DND-41 (cell line): Measurements from ENCODE around the gene ZCCHC10.

Source experiments
- ATAC-seq: fragments of 200-7000 bp; cut with Tn5 transposase; 3 replicates; pipeline ENCODE4 v1.9.1; 2021; ENCODE audit warnings: low read depth; ENCODE audit not compliant: insufficient read depth
- DNase-seq: peaks from one replicate; pipeline ENCODE4 v3.0.0-alpha.2; 2020
- H2AFZ ChIP-seq: 2 replicates; pipeline ENCODE4 v1.6.0; 2012; ENCODE audit warnings: low read depth, low read length
- H3K27ac ChIP-seq: 2 replicates; pipeline ENCODE4 v1.5.1; 2012; ENCODE audit warnings: low read length, inconsistent platforms
- H3K27me3 ChIP-seq: fragments of 200-600 bp; sonication (generic); 2 replicates; pipeline ENCODE4 v1.6.0; 2012; ENCODE audit warnings: low read length, mild to moderate bottlenecking, inconsistent platforms; ENCODE audit not compliant: insufficient read depth, poor library complexity
- H3K36me3 ChIP-seq: 2 replicates; pipeline ENCODE4 v1.5.1; 2012; ENCODE audit warnings: low read length, inconsistent platforms; ENCODE audit not compliant: insufficient read depth
- H3K4me1 ChIP-seq: 2 replicates; pipeline ENCODE4 v1.5.1; 2012; ENCODE audit warnings: mild to moderate bottlenecking, low read length; ENCODE audit not compliant: insufficient read depth
- H3K4me2 ChIP-seq: 2 replicates; pipeline ENCODE4 v1.6.0; 2012; ENCODE audit warnings: mild to moderate bottlenecking, moderate library complexity, low read length, inconsistent platforms; ENCODE audit not compliant: insufficient read depth
- H3K4me3 ChIP-seq, 2 experiments: fragments of 200-600 bp in 1 of 2; shearing (Covaris generic) in 1 of 2; 2 replicates each; pipeline ENCODE4 v1.5.1; 2012 to 2016; ENCODE audit warnings: inconsistent platforms in 2 of 2, low read length in 2 of 2, mild to moderate bottlenecking in 2 of 2, low read depth in 1 of 2, moderate library complexity in 1 of 2
- H3K79me2 ChIP-seq: 2 replicates; pipeline ENCODE4 v1.6.0; 2012; ENCODE audit warnings: low read length, inconsistent platforms; ENCODE audit not compliant: insufficient read depth
- H3K9ac ChIP-seq: 2 replicates; pipeline ENCODE4 v1.6.0; 2012; ENCODE audit warnings: low read depth, mild to moderate bottlenecking, inconsistent platforms, low read length, moderate library complexity
- H3K9me3 ChIP-seq: 2 replicates; pipeline ENCODE4 v1.5.1; 2012; ENCODE audit warnings: low read length, moderate library complexity, mild to moderate bottlenecking, inconsistent platforms; ENCODE audit not compliant: insufficient read depth, severe bottlenecking
- H4K20me1 ChIP-seq: 2 replicates; pipeline ENCODE4 v1.6.0; 2012; ENCODE audit warnings: low read length; ENCODE audit not compliant: insufficient read depth
- EZH2 ChIP-seq: IDR thresholded peaks from 3 replicates; pipeline ENCODE4 v1.6.1; 2012; ENCODE audit warnings: borderline replicate concordance, low read depth, mild to moderate bottlenecking, moderate library complexity, low read length, inconsistent platforms; ENCODE audit not compliant: severe bottlenecking
- TF ChIP-seq, protein P1 (sequence below): IDR thresholded peaks from 2 replicates; pipeline ENCODE4 v1.5.1; 2012; ENCODE audit warnings: borderline replicate concordance, low read length, moderate library complexity, mild to moderate bottlenecking; ENCODE audit not compliant: poor library complexity, severe bottlenecking; ENCODE audit errors: extremely low read depth

Gene ZCCHC10

GRCh38 chr5:133059621-133060020 is 33.3 kb upstream of the ZCCHC10 start:
- Histone ChIP-seq H3K79me2 (peaks cover 99% of the 10 kb centered on the region), H2AFZ (no peak overlapping the region), H3K27ac (no peak overlapping the region), H3K9me3 (no peaks in the 10 kb centered on the region), H3K27me3 (no peaks in the 10 kb centered on the region), H3K4me2 (no peak overlapping the region), H3K36me3 (peaks cover 2% of the 10 kb centered on the region), H3K4me3 (no peak overlapping the region), H4K20me1 (peaks cover 76% of the 10 kb centered on the region), H3K9ac (no peak overlapping the region), H3K4me1 (peaks cover 21% of the 10 kb centered on the region)
- no peak for ATAC-seq
- DNase-seq, result no peak
- TF ChIP-seq, protein P1, sequence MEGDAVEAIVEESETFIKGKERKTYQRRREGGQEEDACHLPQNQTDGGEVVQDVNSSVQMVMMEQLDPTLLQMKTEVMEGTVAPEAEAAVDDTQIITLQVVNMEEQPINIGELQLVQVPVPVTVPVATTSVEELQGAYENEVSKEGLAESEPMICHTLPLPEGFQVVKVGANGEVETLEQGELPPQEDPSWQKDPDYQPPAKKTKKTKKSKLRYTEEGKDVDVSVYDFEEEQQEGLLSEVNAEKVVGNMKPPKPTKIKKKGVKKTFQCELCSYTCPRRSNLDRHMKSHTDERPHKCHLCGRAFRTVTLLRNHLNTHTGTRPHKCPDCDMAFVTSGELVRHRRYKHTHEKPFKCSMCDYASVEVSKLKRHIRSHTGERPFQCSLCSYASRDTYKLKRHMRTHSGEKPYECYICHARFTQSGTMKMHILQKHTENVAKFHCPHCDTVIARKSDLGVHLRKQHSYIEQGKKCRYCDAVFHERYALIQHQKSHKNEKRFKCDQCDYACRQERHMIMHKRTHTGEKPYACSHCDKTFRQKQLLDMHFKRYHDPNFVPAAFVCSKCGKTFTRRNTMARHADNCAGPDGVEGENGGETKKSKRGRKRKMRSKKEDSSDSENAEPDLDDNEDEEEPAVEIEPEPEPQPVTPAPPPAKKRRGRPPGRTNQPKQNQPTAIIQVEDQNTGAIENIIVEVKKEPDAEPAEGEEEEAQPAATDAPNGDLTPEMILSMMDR, result no peak
- TF ChIP-seq EZH2, result no peak

DNA sequence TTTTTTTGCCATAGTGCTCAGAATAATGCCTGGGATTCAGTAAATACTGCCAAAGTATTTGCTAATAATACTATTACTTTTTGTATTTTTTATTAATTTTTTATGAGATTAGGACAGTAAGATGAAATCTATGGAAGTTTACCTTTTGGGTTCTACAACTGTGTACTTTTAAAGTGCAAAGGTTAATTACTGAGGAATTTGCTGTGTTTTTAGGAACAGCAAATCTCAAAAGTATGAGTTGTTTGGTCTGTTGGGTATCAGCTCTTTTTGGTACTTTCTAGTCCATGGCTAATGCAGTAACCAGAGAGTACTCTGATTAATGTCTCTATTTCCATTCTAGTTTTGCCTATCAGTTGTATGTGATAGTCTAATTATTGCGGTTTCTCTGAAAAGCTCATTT is 30.5 kb upstream of the ZCCHC10 start:
- no peak for DNase-seq
- H3K9me3 ChIP-seq, result no peaks in the 10 kb centered on the region
- TF ChIP-seq, protein P1, result no peak
- no peak for TF ChIP-seq EZH2
- no peak overlapping the region for H2AFZ ChIP-seq
- no peaks in the 10 kb centered on the region for H3K27me3 ChIP-seq
- H3K4me1 ChIP-seq, result peaks cover 41% of the 10 kb centered on the region
- no peak overlapping the region for H3K9ac ChIP-seq
- H3K4me2 ChIP-seq, result no peak overlapping the region
- peaks cover 74% of the 10 kb centered on the region for H4K20me1 ChIP-seq
- peaks cover 99% of the 10 kb centered on the region for H3K79me2 ChIP-seq
- no peak overlapping the region for H3K27ac ChIP-seq
- no peak for ATAC-seq
- H3K4me3 ChIP-seq, result no peak overlapping the region
- peaks cover 11% of the 10 kb centered on the region; the same call in 1 of the 2 replicates for H3K36me3 ChIP-seq

DNA sequence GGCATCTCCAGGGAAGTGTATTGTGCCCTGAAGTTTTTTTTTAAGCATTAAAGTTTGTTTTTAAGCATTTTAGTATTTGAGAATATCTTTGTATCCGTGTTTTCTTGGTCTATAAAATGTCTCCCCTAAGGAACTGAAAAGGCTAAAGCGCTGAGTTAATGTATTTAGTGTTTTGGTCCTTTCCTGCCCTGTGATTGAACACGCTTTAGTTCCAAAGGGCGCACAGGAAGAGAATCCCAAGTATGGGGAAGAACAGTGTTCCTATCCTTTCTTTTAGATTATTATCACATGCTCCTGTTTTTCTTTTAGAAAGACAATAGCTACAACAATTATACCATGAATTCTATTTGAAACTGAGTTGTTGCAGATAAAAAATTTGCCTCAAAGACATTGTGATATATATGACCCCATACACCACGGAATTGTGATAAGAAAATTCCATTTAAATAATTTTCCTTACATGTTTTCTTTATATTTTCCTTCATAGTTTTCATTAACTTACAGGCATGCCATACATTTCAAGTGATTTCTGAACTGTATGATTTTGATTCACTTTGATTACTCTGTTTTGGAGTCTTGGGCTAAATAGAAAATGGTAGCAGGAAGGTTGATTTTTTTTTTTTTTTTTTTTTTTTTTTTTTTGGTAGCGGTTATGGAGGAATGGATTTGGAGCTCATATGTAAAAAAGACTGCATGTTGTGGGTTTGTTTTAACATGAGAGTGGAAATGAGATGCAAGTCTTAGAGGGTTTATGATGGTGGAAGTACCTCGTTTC is 28.5 kb upstream of the ZCCHC10 start:
- Histone ChIP-seq H3K79me2 (peaks cover 93% of the 10 kb centered on the region), H3K27me3 (no peaks in the 10 kb centered on the region), H2AFZ (no peak overlapping the region), H3K9ac (no peak overlapping the region), H3K4me1 (peaks cover 51% of the 10 kb centered on the region), H3K27ac (no peak overlapping the region), H3K4me2 (peak overlapping the region; percentile 86), H3K36me3 (peaks cover 11% of the 10 kb centered on the region; the same call in 1 of the 2 replicates), H3K4me3 (no peak overlapping the region; a peak in 1 of 4 replicates), H3K9me3 (no peaks in the 10 kb centered on the region), H4K20me1 (peaks cover 67% of the 10 kb centered on the region)
- ATAC-seq (no peak), DNase-seq (no peak)
- TF ChIP-seq, protein P1, result no peak
- no peak for TF ChIP-seq EZH2
